ENCODE data around the gene BCL2L13.

Gene BCL2L13

DNA sequence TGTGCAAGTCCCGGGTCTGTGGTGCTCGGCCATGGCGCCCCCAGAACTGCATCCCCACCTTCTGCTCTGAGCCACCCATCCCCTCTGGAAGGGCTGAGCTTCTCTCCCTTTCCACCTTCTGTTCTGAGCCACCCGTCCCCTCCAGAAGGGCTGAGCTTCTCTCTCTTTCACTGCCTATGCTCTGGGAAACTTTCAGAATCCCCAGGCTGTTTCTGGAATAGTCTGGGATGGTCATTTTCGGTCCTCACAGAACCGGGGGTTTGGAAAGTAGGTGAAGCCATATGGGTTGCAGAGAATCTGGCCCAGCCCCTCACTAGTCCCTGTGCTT, 139.1 kb downstream of the BCL2L13 start:
- H3K36me3 Mint-ChIP-seq, result peaks cover 2% of the 10 kb centered on the region
- peaks cover 77% of the 10 kb centered on the region for H3K4me1 Mint-ChIP-seq (ENCODE audit: low read depth)
- peak overlapping the region; percentile 94 for H3K27ac Mint-ChIP-seq
- H3K4me3 Mint-ChIP-seq, result peak overlapping the region; percentile 90
- H3K9me3 Mint-ChIP-seq (ENCODE audit: low read depth), result no peaks in the 10 kb centered on the region
- no peaks in the 10 kb centered on the region for H3K27me3 Mint-ChIP-seq

GRCh38 chr22:17778412-17778976, 139.9 kb downstream of the BCL2L13 start:
- Mint-ChIP-seq H3K4me1 (ENCODE audit: low read depth) (peaks cover 74% of the 10 kb centered on the region), H3K27ac (peak overlapping the region; percentile 75), H3K9me3 (ENCODE audit: low read depth) (no peaks in the 10 kb centered on the region), H3K4me3 (peak overlapping the region; percentile 90), H3K36me3 (peaks cover 2% of the 10 kb centered on the region), H3K27me3 (no peaks in the 10 kb centered on the region)

DNA sequence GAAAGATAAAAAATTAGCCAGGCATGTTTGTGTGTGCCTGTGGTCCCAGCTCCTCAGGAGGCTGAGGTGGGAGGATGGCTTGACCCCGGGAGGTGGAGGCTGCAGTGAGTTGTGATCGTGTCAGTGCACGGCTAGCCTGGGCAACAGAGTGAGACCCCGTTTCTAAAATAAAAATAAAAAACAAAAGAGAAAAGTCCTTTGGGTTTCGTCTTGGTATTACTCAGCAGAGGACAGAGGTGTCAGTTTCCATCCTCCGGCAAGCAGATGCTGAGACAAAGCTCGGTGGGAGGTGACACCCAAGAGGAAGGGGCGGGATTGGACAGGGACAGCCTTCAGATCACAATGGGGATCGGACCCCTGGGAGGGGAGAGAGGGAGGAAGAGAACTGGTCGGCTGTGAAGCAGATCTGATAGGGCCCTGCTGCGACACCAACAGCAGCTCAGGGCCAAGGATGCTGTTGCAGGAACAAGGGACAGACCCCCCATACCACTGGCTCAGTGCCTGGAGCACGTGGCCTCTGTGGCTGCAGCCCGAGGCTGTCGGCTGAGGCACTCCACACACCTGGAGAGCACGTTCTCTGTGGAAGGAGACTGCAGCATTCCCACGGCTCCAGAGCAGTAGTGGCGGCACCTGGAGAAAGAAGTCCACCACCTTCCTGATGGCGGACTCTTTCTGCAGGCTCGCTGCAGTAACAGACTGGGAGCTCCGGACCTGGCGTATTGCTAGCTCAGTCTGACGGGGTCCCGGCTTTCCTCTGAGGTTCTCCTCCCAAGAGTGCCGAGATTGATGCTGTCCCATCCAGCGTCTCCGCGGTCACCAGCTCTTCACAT, 140.9 kb downstream of the BCL2L13 start:
- peak overlapping the region; percentile 80 for H3K27ac Mint-ChIP-seq
- no peaks in the 10 kb centered on the region for H3K9me3 Mint-ChIP-seq (ENCODE audit: low read depth)
- H3K27me3 Mint-ChIP-seq, result no peaks in the 10 kb centered on the region
- peaks cover 72% of the 10 kb centered on the region for H3K4me1 Mint-ChIP-seq (ENCODE audit: low read depth)
- H3K36me3 Mint-ChIP-seq, result peaks cover 2% of the 10 kb centered on the region
- H3K4me3 Mint-ChIP-seq, result peak overlapping the region; percentile 90

DNA sequence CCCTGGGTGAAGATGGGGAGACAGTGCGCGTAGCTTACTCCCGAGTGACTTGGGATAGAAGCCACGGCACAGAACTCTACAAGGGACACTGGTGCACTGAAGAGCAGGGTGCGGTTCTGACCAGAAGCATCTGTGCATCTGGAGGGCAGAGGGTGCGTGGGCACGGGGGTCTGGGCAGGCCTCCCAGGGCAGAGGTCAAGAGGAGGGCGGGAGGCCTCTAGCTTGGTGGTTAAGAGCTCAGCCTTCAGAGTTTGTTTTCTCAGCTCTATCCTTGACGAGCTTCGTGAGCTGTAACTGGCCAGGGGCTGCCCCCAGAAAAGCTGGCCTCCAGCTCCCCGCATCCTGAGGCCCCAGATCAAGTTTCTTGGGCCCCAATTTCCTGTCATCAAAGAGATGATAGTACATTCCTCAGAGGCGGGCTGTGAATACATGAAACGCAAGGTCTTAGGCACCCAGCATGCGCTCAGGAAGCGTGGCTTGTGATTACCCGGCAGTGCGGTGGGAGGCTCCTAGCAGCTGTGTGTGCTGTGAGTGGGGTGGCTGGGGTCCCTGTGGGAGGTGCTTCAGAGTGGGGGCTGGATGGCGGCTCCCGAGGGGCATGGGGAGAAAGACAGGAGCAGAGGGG, 141.7 kb downstream of the BCL2L13 start:
- H3K4me1 Mint-ChIP-seq (ENCODE audit: low read depth), result peaks cover 68% of the 10 kb centered on the region

More for the DNA sequence above, 141.7 kb downstream of the BCL2L13 start:
- Mint-ChIP-seq H3K27ac (peak overlapping the region; percentile 34), H3K9me3 (ENCODE audit: low read depth) (no peaks in the 10 kb centered on the region), H3K27me3 (no peaks in the 10 kb centered on the region), H3K4me3 (peak overlapping the region; percentile 2), H3K36me3 (peaks cover 2% of the 10 kb centered on the region)

All from activated naive CD8-positive, alpha-beta T cell (primary cell).